Progenitor cell of endocrine pancreas (in vitro differentiated cells): Measurements from ENCODE around the gene NDST3. TPM values are rescaled to one million over a fixed set of nuclear protein-coding genes. Genes with fewer than 3 reads are reported as not detected.

Source experiments
- DNase-seq: peaks from one replicate; pipeline ENCODE4 v3.0.0; 2021; ENCODE audit warnings: low spot score; ENCODE audit not compliant: unreplicated experiment
- H3K27ac Mint-ChIP-seq: 2 replicates; pipeline ENCODE4 v1.8.0; 2021; ENCODE audit warnings: mild to moderate bottlenecking, moderate library complexity, mixed read lengths
- H3K27me3 Mint-ChIP-seq: 2 replicates; pipeline ENCODE4 v1.8.0; 2021; ENCODE audit warnings: mixed read lengths
- H3K36me3 Mint-ChIP-seq: 2 replicates; pipeline ENCODE4 v1.8.0; 2022; ENCODE audit warnings: mixed read lengths; ENCODE audit not compliant: insufficient read depth
- H3K4me1 Mint-ChIP-seq: 2 replicates; pipeline ENCODE4 v1.8.0; 2021; ENCODE audit warnings: low read depth, mixed read lengths
- H3K4me3 Mint-ChIP-seq: 2 replicates; pipeline ENCODE4 v1.8.0; 2021; ENCODE audit warnings: low read depth, mild to moderate bottlenecking, moderate library complexity, mixed read lengths
- H3K9me3 Mint-ChIP-seq: 2 replicates; pipeline ENCODE4 v1.8.0; 2021; ENCODE audit warnings: low read depth, mixed read lengths
- total RNA-seq: library from RNA; stranded (reverse); gene quantifications from 2 replicates; pipeline ENCODE4 v1.2.1, GENCODE V29; 2021
- TF ChIP-seq, protein P1 (sequence below): fragments of 200-600 bp; sonication (generic); IDR thresholded peaks from one replicate; pipeline ENCODE4 v1.5.0; 2021; ENCODE audit warnings: antibody characterized with exemption, mild to moderate bottlenecking; ENCODE audit not compliant: unreplicated experiment

The NDST3 gene
- total RNA-seq, 1 donor from 2014 or later, result 1.8 TPM

DNA sequence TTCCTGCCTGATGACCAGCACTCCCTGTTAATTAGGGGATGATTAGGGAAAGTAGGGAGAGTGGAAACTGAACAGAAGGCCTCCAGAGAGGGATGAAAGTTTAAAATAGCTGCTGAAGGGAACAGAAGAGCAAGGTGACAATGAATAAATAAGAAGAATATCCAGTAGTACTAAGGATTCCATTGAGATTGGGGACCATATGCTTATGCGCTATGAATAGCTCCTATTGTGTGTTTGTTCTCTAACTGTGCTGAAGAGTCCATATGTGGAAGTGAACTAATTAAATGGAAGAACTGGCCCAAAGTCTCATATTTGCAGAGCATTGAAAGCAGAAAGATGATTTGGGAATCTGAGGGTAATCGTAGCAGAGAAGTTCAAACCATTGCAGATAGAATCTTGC lies 181.5 kb downstream of the NDST3 start:
- TF ChIP-seq, protein P1, sequence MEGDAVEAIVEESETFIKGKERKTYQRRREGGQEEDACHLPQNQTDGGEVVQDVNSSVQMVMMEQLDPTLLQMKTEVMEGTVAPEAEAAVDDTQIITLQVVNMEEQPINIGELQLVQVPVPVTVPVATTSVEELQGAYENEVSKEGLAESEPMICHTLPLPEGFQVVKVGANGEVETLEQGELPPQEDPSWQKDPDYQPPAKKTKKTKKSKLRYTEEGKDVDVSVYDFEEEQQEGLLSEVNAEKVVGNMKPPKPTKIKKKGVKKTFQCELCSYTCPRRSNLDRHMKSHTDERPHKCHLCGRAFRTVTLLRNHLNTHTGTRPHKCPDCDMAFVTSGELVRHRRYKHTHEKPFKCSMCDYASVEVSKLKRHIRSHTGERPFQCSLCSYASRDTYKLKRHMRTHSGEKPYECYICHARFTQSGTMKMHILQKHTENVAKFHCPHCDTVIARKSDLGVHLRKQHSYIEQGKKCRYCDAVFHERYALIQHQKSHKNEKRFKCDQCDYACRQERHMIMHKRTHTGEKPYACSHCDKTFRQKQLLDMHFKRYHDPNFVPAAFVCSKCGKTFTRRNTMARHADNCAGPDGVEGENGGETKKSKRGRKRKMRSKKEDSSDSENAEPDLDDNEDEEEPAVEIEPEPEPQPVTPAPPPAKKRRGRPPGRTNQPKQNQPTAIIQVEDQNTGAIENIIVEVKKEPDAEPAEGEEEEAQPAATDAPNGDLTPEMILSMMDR, result no peak
- Mint-ChIP-seq H3K27me3 (no peaks in the 10 kb centered on the region), H3K9me3 (peaks cover 2% of the 10 kb centered on the region), H3K27ac (no peak overlapping the region), H3K36me3 (no peaks in the 10 kb centered on the region), H3K4me3 (no peak overlapping the region), H3K4me1 (no peaks in the 10 kb centered on the region)
- no peak for DNase-seq

DNA sequence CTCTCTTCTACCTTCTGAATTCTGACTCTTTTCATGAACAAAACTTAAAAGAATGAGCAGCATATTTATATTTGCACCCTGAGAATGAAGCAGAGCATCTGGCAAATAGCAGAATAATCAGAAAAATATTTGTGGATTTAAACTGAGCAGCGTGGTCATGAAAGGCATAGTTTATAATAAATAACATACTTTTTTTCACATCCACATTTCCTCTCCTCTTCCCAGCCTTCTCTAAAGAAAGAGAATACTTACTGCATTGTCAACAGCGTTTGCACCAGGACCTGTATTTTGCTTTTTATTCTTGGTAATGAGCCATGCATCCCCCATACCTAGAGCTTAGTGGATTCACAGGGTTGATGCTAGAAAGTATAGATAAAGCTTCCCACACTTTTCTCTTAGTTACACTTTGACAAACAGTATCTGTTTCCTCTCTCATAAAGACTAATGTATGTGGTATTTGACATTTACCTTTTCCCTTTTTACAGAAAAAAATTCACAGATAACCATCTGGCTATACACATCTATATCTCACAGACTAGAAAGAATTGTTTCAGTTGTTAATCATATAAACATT lies 187.0 kb downstream of the NDST3 start:
- no peaks in the 10 kb centered on the region for H3K27me3 Mint-ChIP-seq
- no peak overlapping the region for H3K27ac Mint-ChIP-seq
- DNase-seq, result no peak
- no peaks in the 10 kb centered on the region for H3K4me1 Mint-ChIP-seq
- H3K4me3 Mint-ChIP-seq, result no peak overlapping the region
- peaks cover 2% of the 10 kb centered on the region for H3K9me3 Mint-ChIP-seq
- TF ChIP-seq, protein P1, result no peak
- H3K36me3 Mint-ChIP-seq, result no peaks in the 10 kb centered on the region

DNA sequence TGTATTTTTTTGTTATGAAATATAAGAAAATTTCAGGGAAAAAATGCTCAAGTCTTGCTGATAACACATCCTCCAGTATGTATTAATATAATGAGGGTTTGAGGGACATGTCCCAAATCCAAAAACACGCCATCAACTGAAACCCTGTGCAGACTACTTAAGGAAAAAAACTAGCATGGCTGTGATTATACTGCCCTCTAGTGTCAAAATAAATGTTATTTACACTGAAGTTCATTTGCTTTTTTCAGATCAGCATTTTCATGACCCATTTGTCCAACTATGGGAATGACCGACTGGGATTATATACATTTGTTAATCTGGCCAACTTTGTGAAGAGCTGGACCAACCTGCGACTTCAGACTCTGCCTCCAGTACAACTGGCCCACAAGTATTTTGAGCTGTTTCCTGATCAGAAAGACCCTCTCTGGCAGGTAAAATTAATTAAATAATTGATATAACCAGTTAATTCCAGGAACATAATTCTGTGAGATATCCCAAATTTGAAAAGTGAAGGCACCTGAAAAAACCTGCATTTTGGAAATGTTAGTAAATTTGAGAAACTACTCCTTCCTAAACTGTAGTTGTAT lies 190.1 kb downstream of the NDST3 start:
- H3K9me3 Mint-ChIP-seq, result no peaks in the 10 kb centered on the region
- no peaks in the 10 kb centered on the region for H3K27me3 Mint-ChIP-seq
- DNase-seq, result no peak
- H3K36me3 Mint-ChIP-seq, result no peaks in the 10 kb centered on the region
- TF ChIP-seq, protein P1, result peak; percentile 76
- H3K4me3 Mint-ChIP-seq, result no peak overlapping the region
- no peak overlapping the region for H3K27ac Mint-ChIP-seq
- H3K4me1 Mint-ChIP-seq, result no peaks in the 10 kb centered on the region

DNA sequence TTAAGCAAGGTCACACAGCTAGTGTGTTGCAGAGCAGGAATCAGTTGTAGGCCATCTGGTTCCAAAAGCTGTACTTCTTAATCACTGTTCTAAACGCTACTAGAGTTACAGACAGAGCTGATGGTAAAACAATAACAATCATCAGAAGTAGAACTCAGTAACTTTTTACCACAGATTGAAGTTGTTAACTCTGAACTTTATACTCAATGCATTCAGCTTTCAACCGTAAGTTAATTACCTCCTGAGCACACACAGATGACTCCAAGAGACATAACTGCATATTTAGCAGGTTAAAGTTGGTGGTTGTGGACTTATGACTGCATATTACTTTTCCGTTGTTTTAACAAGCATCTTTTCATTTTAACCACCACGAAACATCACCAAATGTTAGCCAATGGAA lies 191.2 kb downstream of the NDST3 start:
- H3K36me3 Mint-ChIP-seq, result no peaks in the 10 kb centered on the region
- H3K4me3 Mint-ChIP-seq, result no peak overlapping the region
- no peaks in the 10 kb centered on the region for H3K27me3 Mint-ChIP-seq
- no peaks in the 10 kb centered on the region for H3K9me3 Mint-ChIP-seq
- no peak for DNase-seq
- TF ChIP-seq, protein P1, result no peak
- H3K4me1 Mint-ChIP-seq, result no peaks in the 10 kb centered on the region
- no peak overlapping the region for H3K27ac Mint-ChIP-seq

DNA sequence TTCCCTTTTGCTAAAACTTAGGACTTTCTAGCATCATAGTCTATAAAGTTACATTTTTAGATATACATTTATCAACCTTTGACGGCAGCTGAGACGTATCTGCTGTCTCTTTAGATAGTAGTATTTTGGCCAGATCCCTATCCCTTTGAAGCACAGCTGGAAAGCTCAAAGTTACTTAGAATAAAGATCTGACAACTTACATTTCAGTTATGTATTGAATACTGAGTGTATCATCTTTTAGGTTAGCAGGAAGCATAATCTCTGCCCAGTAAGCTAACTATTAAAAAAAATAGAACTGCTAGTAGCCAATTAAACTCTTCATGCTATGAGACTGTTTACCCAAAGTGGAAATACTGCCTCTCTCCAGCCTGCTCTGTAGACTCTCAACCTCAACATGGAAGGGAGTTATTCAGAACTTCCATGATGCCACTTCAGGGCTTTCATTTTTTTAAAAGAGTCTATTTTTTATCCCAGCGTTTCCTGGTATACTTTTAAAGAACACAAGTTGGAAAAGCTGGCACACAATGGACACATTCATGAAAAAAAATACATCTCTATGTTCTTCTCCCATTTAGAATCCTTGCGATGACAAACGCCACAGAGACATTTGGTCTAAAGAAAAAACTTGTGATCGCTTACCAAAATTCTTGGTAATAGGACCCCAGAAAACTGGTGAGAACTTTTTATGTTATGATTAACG lies 192.2 kb downstream of the NDST3 start:
- TF ChIP-seq, protein P1, result no peak
- H3K4me3 Mint-ChIP-seq, result no peak overlapping the region
- H3K9me3 Mint-ChIP-seq, result no peaks in the 10 kb centered on the region

More for the DNA sequence above, 192.2 kb downstream of the NDST3 start:
- no peak overlapping the region for H3K27ac Mint-ChIP-seq
- no peak for DNase-seq
- H3K4me1 Mint-ChIP-seq, result no peaks in the 10 kb centered on the region
- no peaks in the 10 kb centered on the region for H3K27me3 Mint-ChIP-seq
- no peaks in the 10 kb centered on the region for H3K36me3 Mint-ChIP-seq
